ENCODE results near the gene PITPNC1. TPM values are rescaled to one million over a fixed set of nuclear protein-coding genes. Genes with fewer than 3 reads are reported as not detected.

The PITPNC1 gene
- total and polyA plus RNA-seq, 7 donors = 3.0 to 15.7 (median 5.6) TPM

DNA sequence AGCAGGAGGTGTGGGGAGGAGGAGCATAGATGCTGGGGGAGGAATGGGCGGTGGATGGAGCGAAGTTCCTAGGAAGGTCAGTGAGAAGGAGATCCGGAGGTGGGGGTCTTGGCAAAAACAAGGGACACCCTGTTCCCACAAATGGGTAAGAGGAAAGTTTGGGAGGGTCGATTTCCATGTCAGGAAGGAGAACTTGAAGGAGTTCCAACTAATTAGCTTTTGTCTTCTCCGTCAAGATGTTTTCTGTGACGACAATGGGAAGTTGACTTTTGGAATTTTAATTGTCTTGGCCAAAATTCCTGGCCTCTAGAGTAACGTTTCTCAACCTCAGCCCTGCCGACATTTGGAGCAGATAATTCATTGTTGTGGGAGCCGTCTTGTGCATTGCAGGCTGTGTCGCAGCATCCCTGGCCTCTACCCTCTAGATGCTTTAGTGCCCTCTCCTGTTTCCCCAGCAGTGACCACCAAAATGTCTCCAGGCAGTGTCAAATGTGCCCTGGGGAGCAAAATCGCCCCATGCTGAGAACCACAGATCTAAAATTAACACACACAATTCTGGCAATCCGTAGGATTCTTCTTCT is 97.1 kb downstream of the PITPNC1 start:
- no peak overlapping the region for H3K4me3 ChIP-seq
- H3K36me3 ChIP-seq = no peaks in the 10 kb centered on the region
- no peaks in the 10 kb centered on the region for H3K9me3 ChIP-seq
- intact Hi-C loops (cut with DNase I) = no loop called here
- H3K27ac ChIP-seq = peak overlapping the region; percentile 24 to 66 (median 40)
- 72 to 77% methylated on average over 12 of the region's 12 CpGs for WGBS, 2 donors
- no peaks in the 10 kb centered on the region for H3K27me3 ChIP-seq
- no peak for TF ChIP-seq POLR2A (IDR thresholded peaks at IDR 0.05)
- TF ChIP-seq POLR2AphosphoS5 (IDR thresholded peaks at IDR 0.05) = peak; percentile 11 to 52 (median 34)
- TF ChIP-seq EP300 (IDR thresholded peaks at IDR 0.05) = peak in 2 of 4 donors; percentile 40 to 60
- peaks cover 0 to 15% (median 4%) of the 10 kb centered on the region in 4 donors for H3K4me1 ChIP-seq
- peak; percentile 77 for DNase-seq

DNA sequence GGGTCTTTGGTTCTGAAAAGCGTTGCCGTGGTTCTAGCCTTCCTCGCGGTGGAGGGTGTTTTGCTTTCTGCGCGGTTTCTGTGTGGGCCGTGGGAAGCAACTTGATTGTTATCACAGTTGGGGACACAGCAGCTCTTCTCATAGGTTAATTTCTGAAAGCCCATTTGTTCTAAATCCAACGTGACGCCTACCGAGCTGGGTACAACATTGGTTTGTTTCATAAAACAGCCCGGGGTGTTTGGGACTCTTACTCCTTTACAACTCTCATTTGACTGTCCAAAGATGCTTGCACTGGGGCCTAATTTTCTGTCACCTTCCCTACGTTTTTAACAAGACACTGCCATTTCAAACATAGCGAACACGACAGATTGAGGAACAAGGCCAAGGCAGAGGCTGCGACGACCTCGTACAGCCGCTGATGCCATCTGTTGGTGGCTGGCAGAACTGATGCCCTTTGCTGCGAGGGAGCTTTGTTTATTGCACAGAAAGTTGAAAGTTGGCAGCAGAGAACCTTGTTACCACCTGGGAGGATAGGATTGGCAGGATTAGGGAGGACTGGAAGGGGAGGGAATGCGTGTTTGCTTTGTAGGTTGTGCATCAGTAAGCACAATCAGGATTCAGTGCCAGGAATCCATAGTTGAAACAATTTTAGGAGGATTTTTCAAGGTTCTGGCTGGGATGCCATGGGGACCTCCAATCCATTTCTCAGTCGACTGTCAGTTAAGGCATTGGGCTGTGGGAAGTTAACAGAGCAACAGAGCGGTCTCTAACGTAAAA is 98.3 kb downstream of the PITPNC1 start:
- H3K27me3 ChIP-seq = no peaks in the 10 kb centered on the region
- TF ChIP-seq POLR2A (IDR thresholded peaks at IDR 0.05) (no peak), CTCF (IDR thresholded peaks at IDR 0.05) (peak; percentile 46 to 86 (median 80)), POLR2AphosphoS5 (IDR thresholded peaks at IDR 0.05) (peak in 2 of 4 donors; percentile 28 to 34), EP300 (IDR thresholded peaks at IDR 0.05) (no peak)
- intact Hi-C loops (cut with DNase I) = loop anchor here (1.0 kb wide), 1 partner anchor 97 kb away; no protein-coding TSS in a partner anchor
- H3K27ac ChIP-seq = peak overlapping the region; percentile 14 to 66 (median 36)
- 39 to 47% methylated on average over 23 of the region's 23 CpGs for WGBS, 2 donors
- no peaks in the 10 kb centered on the region for H3K9me3 ChIP-seq
- H3K4me3 ChIP-seq = no peak overlapping the region
- DNase-seq = peak; percentile 82
- H3K4me1 ChIP-seq = peaks cover 0 to 15% (median 4%) of the 10 kb centered on the region in 4 donors
- H3K36me3 ChIP-seq = no peaks in the 10 kb centered on the region

- TF ChIP-seq CTCF (IDR thresholded peaks at IDR 0.05) (no peak), EP300 (IDR thresholded peaks at IDR 0.05) (no peak), POLR2AphosphoS5 (IDR thresholded peaks at IDR 0.05) (no peak), POLR2A (IDR thresholded peaks at IDR 0.05) (no peak)
- no peak overlapping the region for H3K4me3 ChIP-seq
- H3K27me3 ChIP-seq = no peaks in the 10 kb centered on the region
- 95% methylated on average over 7 of the region's 7 CpGs for WGBS, 2 donors
- H3K27ac ChIP-seq = no peak overlapping the region
- no peaks in the 10 kb centered on the region for H3K36me3 ChIP-seq
- intact Hi-C loops (cut with DNase I) = no loop called here
- H3K9me3 ChIP-seq = no peaks in the 10 kb centered on the region
- DNase-seq = no peak
- H3K4me1 ChIP-seq = peaks cover 0 to 15% (median 4%) of the 10 kb centered on the region in 4 donors
Observed at GRCh38 chr17:67476787-67477335, 99.8 kb downstream of the PITPNC1 start.

GRCh38 chr17:67477687-67478086 is 100.6 kb downstream of the PITPNC1 start:
- no peak for DNase-seq
- Histone ChIP-seq H3K27ac (peak overlapping the region; percentile 2 to 43 (median 38)), H3K4me3 (no peak overlapping the region), H3K36me3 (no peaks in the 10 kb centered on the region), H3K27me3 (no peaks in the 10 kb centered on the region), H3K9me3 (no peaks in the 10 kb centered on the region), H3K4me1 (peaks cover 0 to 15% (median 4%) of the 10 kb centered on the region in 4 donors)
- intact Hi-C loops (cut with DNase I) = no loop called here
- TF ChIP-seq EP300 (IDR thresholded peaks at IDR 0.05) (no peak), POLR2A (IDR thresholded peaks at IDR 0.05) (no peak), CTCF (IDR thresholded peaks at IDR 0.05) (no peak), POLR2AphosphoS5 (IDR thresholded peaks at IDR 0.05) (no peak)
- 87 to 91% methylated on average over 4 of the region's 4 CpGs for WGBS, 2 donors
